CD14-positive monocyte (primary cell): ENCODE data around the gene SEMA4D. TPM values are rescaled to one million over a fixed set of nuclear protein-coding genes. Genes with fewer than 3 reads are reported as not detected.

ENCODE experiments used
- DNase-seq, 3 donors: peaks; one replicate each; pipeline ENCODE4 v3.0.0-alpha.2; 2011 to 2022
- H2AFZ ChIP-seq: 2 replicates; pipeline ENCODE4 v1.6.0; 2012; ENCODE audit warnings: mild to moderate bottlenecking, low read depth, low read length, inconsistent platforms; ENCODE audit not compliant: insufficient read depth, poor library complexity, severe bottlenecking
- H3K27ac ChIP-seq, 2 donors: 1 replicate in 1 of 2; 2 replicates in 1 of 2; pipeline ENCODE4 v1.5.1; 2012 to 2013; ENCODE audit warnings: low read length in 2 of 2, control low read depth in 1 of 2, inconsistent platforms in 1 of 2, low read depth in 1 of 2, mild to moderate bottlenecking in 1 of 2
- H3K27me3 ChIP-seq, 2 donors: one replicate each; pipeline versions ENCODE4 v1.6.0 to v1.6.1; 2011 to 2013; ENCODE audit warnings: low read length in 2 of 2; ENCODE audit not compliant: control insufficient read depth in 2 of 2, insufficient read depth in 2 of 2
- H3K36me3 ChIP-seq, 2 donors: replicated peaks in 1 of 2; 1 replicate in 1 of 2; 2 replicates in 1 of 2; pipeline versions ENCODE4 v1.5.1 to v1.6.1; 2012 to 2013; ENCODE audit warnings: low read length in 2 of 2, control low read depth in 1 of 2, inconsistent platforms in 1 of 2, mild to moderate bottlenecking in 1 of 2; ENCODE audit not compliant: insufficient read depth in 2 of 2, control insufficient read depth in 1 of 2
- H3K4me1 ChIP-seq, 2 donors: 1 replicate in 1 of 2; 2 replicates in 1 of 2; pipeline versions ENCODE4 v1.5.1 to v1.6.1; 2012 to 2013; ENCODE audit warnings: low read length in 2 of 2, control low read depth in 1 of 2, inconsistent platforms in 1 of 2, mild to moderate bottlenecking in 1 of 2, moderate library complexity in 1 of 2; ENCODE audit not compliant: insufficient read depth in 2 of 2, control insufficient read depth in 1 of 2
- H3K4me2 ChIP-seq: replicated peaks from 2 replicates; pipeline ENCODE3; 2012; ENCODE audit warnings: low read length, moderate library complexity, mild to moderate bottlenecking; ENCODE audit not compliant: poor library complexity, severe bottlenecking; ENCODE audit errors: extremely low read depth
- H3K4me3 ChIP-seq, 3 experiments: fragments of 200-600 bp in 1 of 3; sonication (generic) in 1 of 3; replicated peaks in 1 of 3; 1 replicate in 2 of 3; 2 replicates in 1 of 3; pipeline ENCODE4 v1.5.1; 2011 to 2013; ENCODE audit warnings: low read length in 3 of 3, mild to moderate bottlenecking in 3 of 3, control low read depth in 2 of 3, low read depth in 2 of 3, inconsistent platforms in 1 of 3, moderate library complexity in 1 of 3
- H3K79me2 ChIP-seq: 2 replicates; pipeline ENCODE4 v1.6.0; 2012; ENCODE audit warnings: mild to moderate bottlenecking, control low read depth, inconsistent platforms, low read length, moderate library complexity; ENCODE audit not compliant: insufficient read depth
- H3K9ac ChIP-seq: 2 replicates; pipeline ENCODE4 v1.6.0; 2017; ENCODE audit warnings: low read length, mild to moderate bottlenecking; ENCODE audit not compliant: insufficient read depth, poor library complexity, severe bottlenecking
- H3K9me3 ChIP-seq, 2 donors: replicated peaks in 1 of 2; 1 replicate in 1 of 2; 2 replicates in 1 of 2; pipeline versions ENCODE4 v1.5.1 to v1.6.1; 2012 to 2013; ENCODE audit warnings: low read length in 2 of 2, control low read depth in 1 of 2; ENCODE audit not compliant: control insufficient read depth in 1 of 2, insufficient read depth in 1 of 2
- H4K20me1 ChIP-seq: 2 replicates; pipeline ENCODE4 v1.6.0; 2012; ENCODE audit warnings: mild to moderate bottlenecking, low read length, control low read depth, moderate library complexity; ENCODE audit not compliant: insufficient read depth
- H3K27ac Mint-ChIP-seq, 7 donors: one replicate each; pipeline ENCODE4 v1.8.0; 2020; ENCODE audit warnings: mild to moderate bottlenecking in 7 of 7, mixed read lengths in 7 of 7, moderate library complexity in 6 of 7, inconsistent platforms in 2 of 7
- H3K27me3 Mint-ChIP-seq, 3 donors: one replicate each; pipeline ENCODE4 v1.8.0; 2021 to 2022; ENCODE audit warnings: low read depth in 3 of 3, mild to moderate bottlenecking in 3 of 3, mixed read lengths in 3 of 3, moderate library complexity in 3 of 3, inconsistent platforms in 1 of 3
- H3K36me3 Mint-ChIP-seq, 2 donors: one replicate each; pipeline ENCODE4 v1.8.0; 2020; ENCODE audit warnings: mixed read lengths in 2 of 2, inconsistent platforms in 1 of 2, mild to moderate bottlenecking in 1 of 2
- H3K4me1 Mint-ChIP-seq: one replicate; pipeline ENCODE4 v1.8.0; 2020; ENCODE audit warnings: mild to moderate bottlenecking, mixed read lengths
- H3K4me3 Mint-ChIP-seq, 2 donors: one replicate each; pipeline ENCODE4 v1.8.0; 2020; ENCODE audit warnings: mild to moderate bottlenecking in 2 of 2, mixed read lengths in 2 of 2, moderate library complexity in 1 of 2
- H3K9me3 Mint-ChIP-seq, 7 donors: one replicate each; pipeline ENCODE4 v1.8.0; 2020 to 2022; ENCODE audit warnings: mixed read lengths in 7 of 7, mild to moderate bottlenecking in 6 of 7, moderate library complexity in 6 of 7, inconsistent platforms in 2 of 7
- WGBS: methylation state at CpG from one replicate; pipeline ENCODE4 v1.1.5; 2013; ENCODE audit warnings: missing lambda C conversion rate; ENCODE audit not compliant: insufficient coverage; 5-methylcytosine and 5-hydroxymethylcytosine counted together
- intact Hi-C, 2 donors: fragments of 100-400 bp; cut with micrococcal nuclease; formaldehyde crosslinking; loops; one replicate each; pipeline versions ENCODE4 v1.15.0 to v1.15.1; 2023
- polyA plus RNA-seq, 3 donors: library from polyadenylated mRNA; depleted of rRNA in 1 of 3; unstranded in 2 of 3; stranded (reverse) in 1 of 3; fragments of 300-500 nt in 2 of 3; fragments of >200 nt in 1 of 3; fragmentation: Illumina TruSeq in 2 of 3; gene quantifications; 1 replicate in 2 of 3; 2 replicates in 1 of 3; pipeline ENCODE4 v1.2.3, GENCODE V29; 2012 to 2021
- TF ChIP-seq, protein P1 (sequence below): fragments of 200-600 bp; IDR thresholded peaks from one replicate; pipeline ENCODE4 v1.8.0; 2022; ENCODE audit warnings: antibody characterized with exemption, mild to moderate bottlenecking

Gene SEMA4D
- polyA plus RNA-seq, 3 donors: 28.2 to 117 (median 28.6) TPM

DNA sequence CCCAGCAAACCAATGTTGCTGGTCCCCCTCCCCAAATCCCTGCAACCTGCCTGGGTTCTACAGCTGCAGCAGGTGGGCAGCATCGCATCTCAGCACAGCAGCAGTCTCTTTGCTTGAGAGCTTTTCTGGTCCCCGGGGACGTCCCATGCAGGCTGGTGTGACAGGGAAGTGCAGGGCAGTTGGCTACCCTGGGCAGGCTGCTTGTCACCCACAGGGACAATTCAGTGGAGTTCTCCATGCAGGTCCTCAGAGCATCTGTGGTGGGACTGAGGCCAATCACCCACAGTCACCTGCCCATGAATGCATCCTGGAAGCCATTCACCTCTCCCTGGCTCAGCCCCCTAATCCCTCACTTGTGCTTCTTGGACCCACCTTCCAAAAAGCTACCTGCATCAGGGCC is 43.9 kb upstream of the SEMA4D start:
- no peak for DNase-seq
- intact Hi-C loops: no loop called here
- Histone ChIP-seq H3K9me3 (peaks cover 0 to 7% of the 10 kb centered on the region in 2 donors), H3K4me2 (no peak overlapping the region), H3K27me3 (no peaks in the 10 kb centered on the region), H3K4me3 (no peak overlapping the region), H4K20me1 (no peaks in the 10 kb centered on the region), H3K27ac (no peak overlapping the region), H3K9ac (no peak overlapping the region), H3K79me2 (no peaks in the 10 kb centered on the region), H2AFZ (no peak overlapping the region), H3K36me3 (no peaks in the 10 kb centered on the region), H3K4me1 (peaks cover 6 to 12% of the 10 kb centered on the region in 2 donors)
- Mint-ChIP-seq H3K9me3 (peaks cover 11 to 17% (median 15%) of the 10 kb centered on the region in 7 donors), H3K27ac (no peak overlapping the region), H3K4me3 (no peak overlapping the region), H3K27me3 (peaks cover 0 to 2% (median 0%) of the 10 kb centered on the region in 3 donors), H3K36me3 (peaks cover 5% of the 10 kb centered on the region in 2 donors), H3K4me1 (peaks cover 18% of the 10 kb centered on the region)
- WGBS: 83% methylated on average over 3 of the region's 3 CpGs
- TF ChIP-seq, protein P1, sequence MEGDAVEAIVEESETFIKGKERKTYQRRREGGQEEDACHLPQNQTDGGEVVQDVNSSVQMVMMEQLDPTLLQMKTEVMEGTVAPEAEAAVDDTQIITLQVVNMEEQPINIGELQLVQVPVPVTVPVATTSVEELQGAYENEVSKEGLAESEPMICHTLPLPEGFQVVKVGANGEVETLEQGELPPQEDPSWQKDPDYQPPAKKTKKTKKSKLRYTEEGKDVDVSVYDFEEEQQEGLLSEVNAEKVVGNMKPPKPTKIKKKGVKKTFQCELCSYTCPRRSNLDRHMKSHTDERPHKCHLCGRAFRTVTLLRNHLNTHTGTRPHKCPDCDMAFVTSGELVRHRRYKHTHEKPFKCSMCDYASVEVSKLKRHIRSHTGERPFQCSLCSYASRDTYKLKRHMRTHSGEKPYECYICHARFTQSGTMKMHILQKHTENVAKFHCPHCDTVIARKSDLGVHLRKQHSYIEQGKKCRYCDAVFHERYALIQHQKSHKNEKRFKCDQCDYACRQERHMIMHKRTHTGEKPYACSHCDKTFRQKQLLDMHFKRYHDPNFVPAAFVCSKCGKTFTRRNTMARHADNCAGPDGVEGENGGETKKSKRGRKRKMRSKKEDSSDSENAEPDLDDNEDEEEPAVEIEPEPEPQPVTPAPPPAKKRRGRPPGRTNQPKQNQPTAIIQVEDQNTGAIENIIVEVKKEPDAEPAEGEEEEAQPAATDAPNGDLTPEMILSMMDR: no peak

- Mint-ChIP-seq H3K27me3 (peaks cover 0 to 3% (median 0%) of the 10 kb centered on the region in 3 donors), H3K4me1 (peaks cover 40% of the 10 kb centered on the region), H3K9me3 (peaks cover 0 to 2% (median 0%) of the 10 kb centered on the region in 7 donors), H3K36me3 (peaks cover 0 to under 1% of the 10 kb centered on the region in 2 donors), H3K4me3 (no peak overlapping the region), H3K27ac (peak overlapping the region in 1 of 7 donors; percentile 82)
- no peaks in the 10 kb centered on the region for H3K79me2 ChIP-seq
- H3K36me3 ChIP-seq: no peaks in the 10 kb centered on the region
- no peak overlapping the region for H3K27ac ChIP-seq
- TF ChIP-seq, protein P1: no peak
- peaks cover 27 to 34% of the 10 kb centered on the region in 2 donors for H3K4me1 ChIP-seq
- no peak for DNase-seq
- no peak overlapping the region for H3K4me2 ChIP-seq
- no peaks in the 10 kb centered on the region for H4K20me1 ChIP-seq
- no peaks in the 10 kb centered on the region for H3K27me3 ChIP-seq
- H3K9me3 ChIP-seq: no peaks in the 10 kb centered on the region
- intact Hi-C loops: loop anchor here in 1 of 2 donors (10.0 kb wide), 1 partner anchor 215 kb away; no protein-coding TSS in a partner anchor
- no peak overlapping the region for H3K9ac ChIP-seq
- H2AFZ ChIP-seq: no peak overlapping the region
- no peak overlapping the region for H3K4me3 ChIP-seq
- 95% methylated on average over 4 of the region's 8 CpGs for WGBS
Observed at GRCh38 chr9:89539374-89539773, 41.5 kb upstream of the SEMA4D start.
